Small intestine (tissue), 7 donors: ENCODE data around the gene WIPF1. TPM values are rescaled to one million over a fixed set of nuclear protein-coding genes. Genes with fewer than 3 reads are reported as not detected.

Experiments used
- DNase-seq, 2 donors: peaks; one replicate each; pipeline versions ENCODE4 v3.0.0 to v3.0.0-alpha.2; 2013
- FAIRE-seq: peaks from 2 replicates; lab custom pipeline; 2012; peaks lifted over from hg19 to GRCh38; lab: Jason Lieb, UNC
- H3K27ac ChIP-seq, 3 donors: one replicate each; pipeline ENCODE4 v1.5.1; 2013; ENCODE audit warnings: low read length in 2 of 3, mild to moderate bottlenecking in 2 of 3, control low read depth in 1 of 3, inconsistent platforms in 1 of 3, low read depth in 1 of 3, moderate library complexity in 1 of 3
- H3K27me3 ChIP-seq, 3 donors: one replicate each; pipeline ENCODE4 v1.6.1; 2013; ENCODE audit warnings: low read length in 3 of 3, inconsistent platforms in 1 of 3; ENCODE audit not compliant: control insufficient read depth in 3 of 3, insufficient read depth in 3 of 3
- H3K36me3 ChIP-seq, 3 donors: one replicate each; pipeline ENCODE4 v1.6.1; 2013; ENCODE audit warnings: low read length in 3 of 3, inconsistent platforms in 1 of 3, low read depth in 1 of 3, mild to moderate bottlenecking in 1 of 3, moderate library complexity in 1 of 3; ENCODE audit not compliant: control insufficient read depth in 3 of 3, insufficient read depth in 2 of 3
- H3K4me1 ChIP-seq, 3 donors: one replicate each; pipeline ENCODE4 v1.6.1; 2013; ENCODE audit warnings: low read length in 2 of 3, inconsistent platforms in 1 of 3, low read depth in 1 of 3, mild to moderate bottlenecking in 1 of 3, moderate library complexity in 1 of 3; ENCODE audit not compliant: control insufficient read depth in 3 of 3, insufficient read depth in 2 of 3
- H3K4me3 ChIP-seq, 3 donors: one replicate each; pipeline ENCODE4 v1.5.1; 2013; ENCODE audit warnings: low read length in 3 of 3, control low read depth in 1 of 3, inconsistent platforms in 1 of 3, low read depth in 1 of 3, mild to moderate bottlenecking in 1 of 3, moderate library complexity in 1 of 3
- H3K9me3 ChIP-seq, 2 donors: one replicate each; pipeline ENCODE4 v1.6.1; 2013; ENCODE audit warnings: low read depth in 1 of 2, low read length in 1 of 2; ENCODE audit not compliant: control insufficient read depth in 2 of 2, insufficient read depth in 1 of 2
- WGBS, 3 donors: extraction: QIAGEN DNeasy Blood & Tissue Kit; methylation state at CpG; one replicate each; pipeline ENCODE4 v1.1.7; 2013; 5-methylcytosine and 5-hydroxymethylcytosine counted together
- polyA plus RNA-seq, 4 donors: library from polyadenylated mRNA; stranded (reverse) in 3 of 4; unstranded in 1 of 4; fragments of 200-250 nt in 3 of 4; fragments of 120-200 nt in 1 of 4; gene quantifications; one replicate each; pipeline versions ENCODE4 v1.2.1 to v1.2.3, GENCODE V29; 2013
- donor health status: healthy with polysubstance abuse.
- donor health status: control.
- donor health status: control.
- donor health status: Bipolar disorder and iron deficiency.
- donor health status: healthy.

WIPF1 gene
- polyA plus RNA-seq, 4 donors, result 3.1 to 28.9 (median 14.6) TPM

DNA sequence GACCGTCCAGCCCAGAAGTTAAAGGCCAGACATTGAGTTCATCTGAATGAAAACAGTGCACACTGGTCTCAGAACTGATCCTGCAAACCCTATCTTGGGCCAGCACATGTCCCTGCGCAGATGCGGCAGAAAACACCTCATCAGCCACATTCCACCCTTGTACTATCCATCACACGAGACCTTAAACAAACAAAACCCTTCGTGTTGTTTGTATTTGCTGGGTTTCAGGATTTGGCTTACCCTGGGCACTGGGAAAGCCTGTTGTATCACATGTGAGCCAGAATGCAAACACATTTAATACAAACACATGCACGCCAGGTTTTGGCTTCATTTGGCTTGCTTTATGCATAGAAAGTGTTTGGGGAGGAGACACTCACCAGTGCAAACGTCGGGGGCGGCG lies 12.5 kb downstream of the WIPF1 start:
- H3K27ac ChIP-seq, result no peak overlapping the region
- no peak for FAIRE-seq

DNA sequence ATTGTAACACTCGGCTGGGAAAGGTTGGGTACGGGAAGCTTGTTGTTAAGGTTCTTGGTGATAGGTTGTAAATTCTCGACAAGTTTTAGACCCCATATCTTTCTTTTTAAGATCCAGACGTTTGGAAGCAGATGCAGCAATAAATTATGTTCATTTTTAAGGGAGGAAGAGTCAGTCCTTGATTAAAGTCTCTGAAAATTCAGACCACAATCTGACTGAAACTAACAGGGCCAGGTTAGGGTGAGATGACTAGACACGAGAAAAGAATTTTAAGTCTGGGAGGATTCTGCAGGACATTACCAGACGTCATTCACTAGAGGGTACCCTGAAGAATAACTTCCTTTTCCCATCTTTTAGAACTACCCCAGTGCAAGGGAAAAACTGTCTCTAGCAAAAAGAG lies 16.1 kb downstream of the WIPF1 start:
- peaks cover 2 to 31% (median 5%) of the 10 kb centered on the region in 3 donors for H3K36me3 ChIP-seq
- WGBS, 3 donors, result 72 to 86% (median 76%) methylated on average over 6 of the region's 6 CpGs
- H3K9me3 ChIP-seq, result no peaks in the 10 kb centered on the region
- no peak overlapping the region for H3K4me3 ChIP-seq
- H3K27me3 ChIP-seq, result no peaks in the 10 kb centered on the region
- peaks cover 0 to 7% (median 0%) of the 10 kb centered on the region in 3 donors for H3K4me1 ChIP-seq
- FAIRE-seq (no peak), DNase-seq (no peak)
- peak overlapping the region in 1 of 3 donors; percentile 41 for H3K27ac ChIP-seq

More for the DNA sequence above, 12.5 kb downstream of the WIPF1 start:
- peaks cover 2 to 29% (median 2%) of the 10 kb centered on the region in 3 donors for H3K36me3 ChIP-seq
- H3K4me3 ChIP-seq, result no peak overlapping the region
- peaks cover 0 to 16% (median 0%) of the 10 kb centered on the region in 3 donors for H3K4me1 ChIP-seq
- H3K9me3 ChIP-seq, result no peaks in the 10 kb centered on the region
- no peak for DNase-seq
- 67 to 88% (median 83%) methylated on average over 10 of the region's 10 CpGs for WGBS, 3 donors
- no peaks in the 10 kb centered on the region for H3K27me3 ChIP-seq

GRCh38 chr2:174580951-174581350 lies 16.7 kb downstream of the WIPF1 start:
- H3K9me3 ChIP-seq, result no peaks in the 10 kb centered on the region
- peaks cover 2 to 29% (median 5%) of the 10 kb centered on the region in 3 donors for H3K36me3 ChIP-seq
- H3K4me1 ChIP-seq, result peaks cover 0 to 7% (median 0%) of the 10 kb centered on the region in 3 donors
- DNase-seq (no peak), FAIRE-seq (no peak)
- 83 to 92% (median 92%) methylated on average over 2 of the region's 2 CpGs for WGBS, 3 donors
- peak overlapping the region in 1 of 3 donors; percentile 41 for H3K27ac ChIP-seq
- no peaks in the 10 kb centered on the region for H3K27me3 ChIP-seq
- no peak overlapping the region for H3K4me3 ChIP-seq

- no peak for FAIRE-seq
- Histone ChIP-seq H3K27me3 (no peaks in the 10 kb centered on the region), H3K4me1 (peaks cover 0 to 7% (median 4%) of the 10 kb centered on the region in 3 donors), H3K9me3 (no peaks in the 10 kb centered on the region), H3K4me3 (no peak overlapping the region), H3K27ac (no peak overlapping the region), H3K36me3 (peaks cover 0 to 35% (median 7%) of the 10 kb centered on the region in 3 donors)
- DNase-seq, result peak in 1 of 2 donors; percentile 23
These were observed 19.5 kb downstream of the WIPF1 start for GRCh38 chr2:174577967-174578589.

GRCh38 chr2:174575124-174575776 lies 22.4 kb downstream of the WIPF1 start:
- 91 to 95% (median 91%) methylated on average over 16 of the region's 16 CpGs for WGBS, 3 donors
- Histone ChIP-seq H3K4me1 (peaks cover 0 to 4% (median 3%) of the 10 kb centered on the region in 3 donors), H3K27ac (no peak overlapping the region), H3K27me3 (no peaks in the 10 kb centered on the region), H3K9me3 (no peaks in the 10 kb centered on the region), H3K36me3 (peaks cover 2 to 44% (median 13%) of the 10 kb centered on the region in 3 donors), H3K4me3 (no peak overlapping the region)
- no peak for FAIRE-seq
- DNase-seq, result no peak

DNA sequence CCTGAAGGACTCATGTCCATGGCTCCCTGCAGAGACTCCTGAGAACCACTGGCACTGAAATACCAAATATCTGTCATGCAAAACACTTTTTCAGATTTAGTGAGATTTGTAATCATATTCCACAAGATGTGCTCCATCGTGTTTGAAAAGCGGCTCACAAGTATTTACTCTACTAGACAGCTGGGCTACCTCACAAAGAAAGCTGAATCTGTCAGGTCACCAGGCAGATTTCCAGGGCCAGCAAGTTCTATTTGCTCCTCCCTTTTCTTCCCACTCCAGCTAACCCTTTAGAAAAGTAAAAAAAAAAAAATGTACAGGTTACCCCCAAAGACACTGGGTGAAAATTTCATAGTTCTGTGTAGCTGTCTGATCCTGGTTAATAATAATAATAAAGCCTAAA lies 22.9 kb downstream of the WIPF1 start:
- H3K4me3 ChIP-seq, result no peak overlapping the region
- H3K36me3 ChIP-seq, result peaks cover 2 to 41% (median 12%) of the 10 kb centered on the region in 3 donors
- H3K4me1 ChIP-seq, result peaks cover 0 to 4% (median 2%) of the 10 kb centered on the region in 3 donors
- 42 to 70% (median 44%) methylated on average over 2 of the region's 2 CpGs for WGBS, 3 donors
- no peak overlapping the region for H3K27ac ChIP-seq
- DNase-seq (no peak), FAIRE-seq (no peak)
- H3K27me3 ChIP-seq, result no peaks in the 10 kb centered on the region
- no peaks in the 10 kb centered on the region for H3K9me3 ChIP-seq

DNA sequence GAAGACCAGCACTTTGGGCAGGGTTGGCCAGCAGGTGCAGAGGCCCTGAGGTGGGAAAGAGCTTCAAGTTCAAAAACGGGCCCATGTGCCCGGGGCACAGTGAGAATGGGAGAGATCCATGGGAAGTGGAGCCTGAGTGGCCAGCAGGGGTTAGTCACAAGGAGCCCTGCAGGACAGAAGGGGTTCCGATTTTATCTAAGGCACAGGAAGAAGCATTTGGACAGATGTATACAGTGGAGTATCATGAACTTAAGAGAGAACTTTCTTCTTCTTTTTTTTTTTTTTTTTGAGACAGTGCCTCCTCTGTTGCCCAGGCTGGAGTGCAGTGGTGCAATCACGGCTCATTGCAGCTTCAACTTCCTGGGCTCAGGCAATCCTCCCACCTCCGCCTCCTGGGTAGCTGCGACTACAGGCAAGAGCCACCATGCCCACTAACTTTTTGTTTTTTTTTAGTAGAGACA lies 24.0 kb downstream of the WIPF1 start:
- peaks cover 2 to 36% (median 10%) of the 10 kb centered on the region in 3 donors for H3K36me3 ChIP-seq
- 81 to 85% (median 83%) methylated on average over 6 of the region's 6 CpGs for WGBS, 3 donors
- H3K27ac ChIP-seq, result peak overlapping the region in 1 of 3 donors; percentile 45
- H3K4me1 ChIP-seq, result peaks cover 0 to 4% (median 0%) of the 10 kb centered on the region in 3 donors
- H3K9me3 ChIP-seq, result no peaks in the 10 kb centered on the region
- FAIRE-seq (no peak), DNase-seq (no peak)
- H3K27me3 ChIP-seq, result no peaks in the 10 kb centered on the region
- no peak overlapping the region for H3K4me3 ChIP-seq

- Histone ChIP-seq H3K27ac (no peak overlapping the region), H3K4me1 (peaks cover 0 to 4% (median 0%) of the 10 kb centered on the region in 3 donors), H3K36me3 (peaks cover 2 to 37% (median 14%) of the 10 kb centered on the region in 3 donors), H3K4me3 (no peak overlapping the region), H3K27me3 (no peaks in the 10 kb centered on the region), H3K9me3 (no peaks in the 10 kb centered on the region)
- FAIRE-seq (no peak), DNase-seq (no peak)
- WGBS, 3 donors, result 84 to 89% (median 84%) methylated on average over 3 of the region's 3 CpGs
These were observed 25.0 kb downstream of the WIPF1 start for GRCh38 chr2:174572556-174572955.
